GM23338 (cell line): ENCODE results near the gene JMJD1C.

Experiments
- CREB1 ChIP-seq: fragments of 250-450 bp; sonication (Bioruptor Pico); IDR thresholded peaks from 2 replicates; pipeline ENCODE4 v1.5.0; 2020; ENCODE audit warnings: low read depth, mild to moderate bottlenecking, moderate library complexity
- ETS1 ChIP-seq: IDR thresholded peaks from 2 replicates; pipeline ENCODE4 v1.6.1; 2016; ENCODE audit warnings: antibody characterized with exemption
- EZH2 ChIP-seq: fragments of 200-600 bp; sonication (generic); IDR thresholded peaks from one replicate; pipeline ENCODE4 v1.8.0; 2017; ENCODE audit warnings: antibody characterized with exemption, mild to moderate bottlenecking, low read depth; ENCODE audit not compliant: unreplicated experiment
- EZH2phosphoT487 ChIP-seq: fragments of 200-600 bp; sonication (generic); IDR thresholded peaks from one replicate; pipeline ENCODE4 v1.8.1; 2018; ENCODE audit warnings: antibody characterized with exemption; ENCODE audit not compliant: unreplicated experiment
- JUNB ChIP-seq: IDR thresholded peaks from one replicate; pipeline ENCODE4 v1.6.1; 2016; ENCODE audit warnings: antibody characterized with exemption; ENCODE audit not compliant: unreplicated experiment
- NANOG ChIP-seq: IDR thresholded peaks from 2 replicates; pipeline ENCODE4 v1.6.1; 2016; ENCODE audit warnings: antibody characterized with exemption, borderline replicate concordance
- POLR2AphosphoS5 ChIP-seq: IDR thresholded peaks from 2 replicates; pipeline ENCODE4 v1.6.1; 2016; ENCODE audit warnings: antibody characterized with exemption, low read depth
- REST ChIP-seq: IDR thresholded peaks from one replicate; pipeline ENCODE4 v1.6.1; 2018; ENCODE audit warnings: antibody characterized with exemption; ENCODE audit not compliant: unreplicated experiment
- ZNF114 ChIP-seq: fragments of 250-450 bp; sonication (Bioruptor Pico); IDR thresholded peaks from 2 replicates; pipeline ENCODE4 v1.5.0; 2020; ENCODE audit warnings: mild to moderate bottlenecking, moderate library complexity
- TF ChIP-seq, protein P1 (sequence below), 2 experiments: fragments of 200-600 bp in 1 of 2; sonication (generic) in 1 of 2; conservative IDR thresholded peaks; 2 replicates each; pipeline versions ENCODE4 v1.5.1 to v1.6.1; 2016 to 2017; ENCODE audit warnings: antibody characterized with exemption in 2 of 2, low read depth in 2 of 2, mild to moderate bottlenecking in 2 of 2, moderate library complexity in 1 of 2

GRCh38 chr10:63437116-63437949 is 28.4 kb downstream of the JMJD1C start:
- no peak for TF ChIP-seq EZH2
- TF ChIP-seq, protein P1, sequence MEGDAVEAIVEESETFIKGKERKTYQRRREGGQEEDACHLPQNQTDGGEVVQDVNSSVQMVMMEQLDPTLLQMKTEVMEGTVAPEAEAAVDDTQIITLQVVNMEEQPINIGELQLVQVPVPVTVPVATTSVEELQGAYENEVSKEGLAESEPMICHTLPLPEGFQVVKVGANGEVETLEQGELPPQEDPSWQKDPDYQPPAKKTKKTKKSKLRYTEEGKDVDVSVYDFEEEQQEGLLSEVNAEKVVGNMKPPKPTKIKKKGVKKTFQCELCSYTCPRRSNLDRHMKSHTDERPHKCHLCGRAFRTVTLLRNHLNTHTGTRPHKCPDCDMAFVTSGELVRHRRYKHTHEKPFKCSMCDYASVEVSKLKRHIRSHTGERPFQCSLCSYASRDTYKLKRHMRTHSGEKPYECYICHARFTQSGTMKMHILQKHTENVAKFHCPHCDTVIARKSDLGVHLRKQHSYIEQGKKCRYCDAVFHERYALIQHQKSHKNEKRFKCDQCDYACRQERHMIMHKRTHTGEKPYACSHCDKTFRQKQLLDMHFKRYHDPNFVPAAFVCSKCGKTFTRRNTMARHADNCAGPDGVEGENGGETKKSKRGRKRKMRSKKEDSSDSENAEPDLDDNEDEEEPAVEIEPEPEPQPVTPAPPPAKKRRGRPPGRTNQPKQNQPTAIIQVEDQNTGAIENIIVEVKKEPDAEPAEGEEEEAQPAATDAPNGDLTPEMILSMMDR (conservative IDR thresholded peaks at IDR 0.05; ENCODE audit: low read depth in 2 of 2), result no peak
- no peak for TF ChIP-seq CREB1 (CRISPR knock-in tag)
- no peak for TF ChIP-seq EZH2phosphoT487
- TF ChIP-seq REST, result no peak
- TF ChIP-seq JUNB, result no peak
- no peak for TF ChIP-seq POLR2AphosphoS5
- no peak for TF ChIP-seq ZNF114 (CRISPR knock-in tag)
- no peak for TF ChIP-seq ETS1
- no peak for TF ChIP-seq NANOG
